GM12878 (cell line): ENCODE data around the gene SRP14. TPM values are rescaled to one million over a fixed set of nuclear protein-coding genes. Genes with fewer than 3 reads are reported as not detected.

ENCODE experiments used
- ATAC-seq: fragments of 200-7000 bp; cut with Tn5 transposase; 3 replicates; pipeline ENCODE4 v1.9.1; 2020; ENCODE audit warnings: mild to moderate bottlenecking, moderate library complexity
- BruUV-seq: library from RNA; stranded (reverse); fragments of 400-500 nt; replicated peaks from 2 replicates; lab custom pipeline; 2021; lab: Mats Ljungman, UMichigan
- CTCF ChIA-PET: fragments of 300-600 bp; sonication (Branson Sonifier 250); formaldehyde crosslinking; extraction: SDS; loops from one replicate; lab custom pipeline; 2021; ENCODE audit warnings: inconsistent platforms; lab: Yijun Ruan, JAX
- POLR2A ChIA-PET: fragments of 350-600 bp; formaldehyde crosslinking; extraction: SDS; loops from one replicate; lab custom pipeline; 2021; ENCODE audit warnings: inconsistent platforms; lab: Charles Lee
- RAD21 ChIA-PET: fragments of 300-600 bp; sonication (Branson Sonifier 250); formaldehyde crosslinking; loops from one replicate; lab custom pipeline; 2023; ENCODE audit warnings: antibody characterized with exemption; ENCODE audit not compliant: unreplicated experiment; lab: Charles Lee
- SMC1A ChIA-PET: fragments of 300-600 bp; sonication (Branson Sonifier 250); formaldehyde crosslinking; loops from one replicate; lab custom pipeline; 2023; ENCODE audit not compliant: unreplicated experiment, uncharacterized antibody; lab: Charles Lee
- DNase-seq: peaks from one replicate; pipeline ENCODE4 v3.0.0-alpha.2; 2011; ENCODE audit warnings: low read depth, low spot score
- FAIRE-seq: peaks from 3 replicates; lab custom pipeline; 2011; peaks lifted over from hg19 to GRCh38; lab: Jason Lieb, UNC
- H2AFZ ChIP-seq: 2 replicates; pipeline ENCODE4 v1.6.0; 2011; ENCODE audit warnings: low read depth, low read length, control low read depth; ENCODE audit not compliant: control insufficient read depth
- H3K27ac ChIP-seq: 2 replicates; pipeline ENCODE4 v1.5.1; 2011; ENCODE audit warnings: control low read depth; ENCODE audit not compliant: control insufficient read depth, insufficient read depth
- H3K27me3 ChIP-seq, 2 experiments: replicated peaks in 1 of 2; 2 replicates each; pipeline versions ENCODE4 v1.6.0 to v1.6.1; 2011; ENCODE audit warnings: low read length in 1 of 2; ENCODE audit not compliant: control insufficient read depth in 2 of 2, insufficient read depth in 2 of 2
- H3K36me3 ChIP-seq, 2 experiments: 2 replicates each; pipeline ENCODE4 v1.5.1; 2011; ENCODE audit warnings: low read length in 1 of 2; ENCODE audit not compliant: control insufficient read depth in 2 of 2, insufficient read depth in 2 of 2
- H3K4me1 ChIP-seq: 2 replicates; pipeline ENCODE4 v1.6.1; 2011; ENCODE audit warnings: mild to moderate bottlenecking, low read length, moderate library complexity, mixed read lengths; ENCODE audit not compliant: control insufficient read depth, insufficient read depth
- H3K4me2 ChIP-seq: 2 replicates; pipeline ENCODE4 v1.6.0; 2011; ENCODE audit warnings: control low read depth; ENCODE audit not compliant: control insufficient read depth, insufficient read depth
- H3K4me3 ChIP-seq: fragments of 200-600 bp; sonication (generic); 2 replicates; pipeline ENCODE4 v1.5.1; 2016
- H3K79me2 ChIP-seq: 2 replicates; pipeline ENCODE4 v1.6.0; 2011; ENCODE audit warnings: low read length; ENCODE audit not compliant: control insufficient read depth, insufficient read depth
- H3K9ac ChIP-seq: 2 replicates; pipeline ENCODE4 v1.8.0; 2011; ENCODE audit warnings: low read length, control low read depth, mixed read lengths; ENCODE audit not compliant: control insufficient read depth, insufficient read depth
- H3K9me3 ChIP-seq: replicated peaks from 3 replicates; pipeline ENCODE4 v1.5.1; 2011; ENCODE audit warnings: mild to moderate bottlenecking, low read length; ENCODE audit not compliant: control insufficient read depth, insufficient read depth
- H4K20me1 ChIP-seq: 2 replicates; pipeline ENCODE4 v1.6.0; 2011; ENCODE audit not compliant: control insufficient read depth, insufficient read depth
- CEBPB ChIP-seq, 2 experiments: fragments of 150-350 bp in 1 of 2; IDR thresholded peaks; 2 replicates each; pipeline ENCODE4 v1.6.1; 2012 to 2014; ENCODE audit warnings: low read depth in 2 of 2, low read length in 2 of 2, borderline replicate concordance in 1 of 2, inconsistent platforms in 1 of 2
- CTCF ChIP-seq, 3 experiments: IDR thresholded peaks in 2 of 3; conservative IDR thresholded peaks in 1 of 3; 2 replicates each; pipeline ENCODE4 v1.5.1; 2011; ENCODE audit warnings: low read depth in 3 of 3, low read length in 3 of 3, mild to moderate bottlenecking in 3 of 3, control low read depth in 2 of 3, moderate library complexity in 2 of 3, inconsistent platforms in 1 of 3, mixed read lengths in 1 of 3; ENCODE audit not compliant: control insufficient read depth in 2 of 3, insufficient read depth in 1 of 3; ENCODE audit errors: extremely low read depth in 1 of 3
- CUX1 ChIP-seq: IDR thresholded peaks from 2 replicates; pipeline ENCODE4 v1.6.1; 2012; ENCODE audit warnings: improper control_type of control experiment, low read depth, low read length; ENCODE audit not compliant: insufficient replicate concordance
- ELK1 ChIP-seq: IDR thresholded peaks from 2 replicates; pipeline ENCODE4 v1.6.1; 2012; ENCODE audit warnings: low read depth, low read length, improper control_type of control experiment
- HSF1 ChIP-seq: fragments of 150-350 bp; IDR thresholded peaks from 2 replicates; pipeline ENCODE4 v1.6.1; 2014; ENCODE audit warnings: mild to moderate bottlenecking, low read depth, low read length
- PKNOX1 ChIP-seq: fragments of 450-650 bp; IDR thresholded peaks from 2 replicates; pipeline ENCODE4 v1.6.1; 2016; ENCODE audit warnings: mild to moderate bottlenecking
- TCF12 ChIP-seq: IDR thresholded peaks from 2 replicates; pipeline ENCODE4 v1.6.1; 2011; ENCODE audit warnings: low read depth, mild to moderate bottlenecking, low read length
- WGBS: methylation state at CpG from one replicate; pipeline ENCODE4 v1.1.6; 2016; ENCODE audit warnings: low lambda C conversion rate; ENCODE audit not compliant: insufficient replicate concordance, insufficient coverage; ENCODE audit errors: missing lambda C conversion rate; 5-methylcytosine and 5-hydroxymethylcytosine counted together
- in situ Hi-C: fragments of 300-500 bp; cut with MboI; formaldehyde crosslinking; loops from 9 replicates; pipeline ENCODE4 v1.14.3; 2018; ENCODE audit warnings: mixed read lengths
- intact Hi-C: fragments of 100-400 bp; cut with micrococcal nuclease; formaldehyde crosslinking; loops from one replicate; pipeline ENCODE4 v1.14.2; 2022; ENCODE audit not compliant: unreplicated experiment
- polyA plus RNA-seq, 11 experiments: library from polyadenylated mRNA; depleted of rRNA in 4 of 11; unstranded in 6 of 11; stranded (reverse) in 5 of 11; fragments of >200 nt; fragmentation: Nextera tagmentation in 4 of 11; fragmentation: Illumina TruSeq in 1 of 11; extraction: Ambion mirVana in 4 of 11; extraction: Trizol in 1 of 11; gene quantifications; 1 replicate in 1 of 11; 2 replicates in 10 of 11; pipeline versions ENCODE4 v1.2.1 to v1.2.3, GENCODE V29; 2011 to 2016; ENCODE audit warnings: inconsistent platforms in 2 of 11, missing spikeins in 2 of 11, low read depth in 1 of 11
- total RNA-seq, 4 experiments: library from RNA; depleted of rRNA in 3 of 4; stranded (reverse); fragments of >200 nt in 3 of 4; fragmentation: Illumina TruSeq in 1 of 4; extraction: Trizol in 1 of 4; gene quantifications; 2 replicates each; pipeline versions ENCODE4 v1.2.1 to v1.2.3, GENCODE V29; 2013 to 2021

Gene SRP14
- total and polyA plus RNA-seq, 10 of the 15 experiments (the other 5 are each of a cell fraction or from before 2014, with no cell fraction given): 141 to 1,182 (median 493) TPM

GRCh38 chr15:40069178-40070165, 30.5 kb upstream of the SRP14 start:
- peak overlapping the region; percentile 57 for H3K4me2 ChIP-seq
- in situ Hi-C loops (no loop called here), intact Hi-C loops (loop anchor here (1.0 kb wide), 1 partner anchor 29 kb away; no protein-coding TSS in a partner anchor)
- CTCF ChIA-PET: interaction anchor here (1.5 to 23.9 kb wide), 3 partner anchors 22 to 33 kb away, joined by 7 to 578 read pairs (median 9); partner anchors contain the start of gene BMF
- no peaks in the 10 kb centered on the region for H4K20me1 ChIP-seq
- FAIRE-seq (no peak), DNase-seq (no peak), ATAC-seq (peak; percentile 88)
- POLR2A ChIA-PET: interaction anchor here (1.0 to 12.9 kb wide), 5 partner anchors 10 to 37 kb away, joined by 5 to 208 read pairs (median 5); no protein-coding TSS in a partner anchor
- H3K4me3 ChIP-seq: no peak overlapping the region; the same call in 1 of the 2 replicates
- RAD21 ChIA-PET: interaction anchor here (1.3 to 21.0 kb wide), 5 partner anchors 14 to 136 kb away, joined by 4 to 509 read pairs (median 7); partner anchors contain the start of genes BMF and EIF2AK4
- BruUV-seq: no TSS peak
- WGBS: 21% methylated on average over 28 of the region's 32 CpGs
- SMC1A ChIA-PET: interaction anchor here (1.0 to 43.9 kb wide), 8 partner anchors 9 to 100 kb away, joined by 3 to 981 read pairs (median 6); partner anchors contain the start of gene BMF
- peaks cover 36% of the 10 kb centered on the region for H3K4me1 ChIP-seq
- H3K36me3 ChIP-seq: no peaks in the 10 kb centered on the region
- H3K27me3 ChIP-seq: no peaks in the 10 kb centered on the region
- peak overlapping the region; percentile 82 for H2AFZ ChIP-seq
- peak overlapping the region; percentile 47; the same call in 1 of the 2 replicates for H3K9ac ChIP-seq
- H3K9me3 ChIP-seq: no peaks in the 10 kb centered on the region; the same call in 2 of the 3 replicates
- H3K79me2 ChIP-seq: no peaks in the 10 kb centered on the region
- peak overlapping the region; percentile 66 for H3K27ac ChIP-seq
- peak; percentile 18 for TF ChIP-seq CUX1
- TF ChIP-seq CEBPB (IDR thresholded peaks at IDR 0.05; ENCODE audit: borderline replicate concordance in 1 of 2, low read depth in 2 of 2, low read length in 2 of 2): no peak
- peak; percentile 54; the same call in 1 of the 2 replicates for TF ChIP-seq PKNOX1
- TF ChIP-seq TCF12: peak; percentile 25; the same call in 1 of the 2 replicates
- TF ChIP-seq CTCF (IDR thresholded peaks at IDR 0.05 in 2 of 3, conservative IDR thresholded peaks at IDR 0.05 in 1 of 3; ENCODE audit: control insufficient read depth in 2 of 3, extremely low read depth in 1 of 3, insufficient read depth in 1 of 3, low read depth in 3 of 3, low read length in 3 of 3): no peak
- TF ChIP-seq HSF1: no peak
- no peak for TF ChIP-seq ELK1
